K562 (cell line): ENCODE measurements around the gene TANC1. TPM values are rescaled to one million over a fixed set of nuclear protein-coding genes. Genes with fewer than 3 reads are reported as not detected.

Source experiments
- BACH1 ChIP-seq: fragments of 200-800 bp; sonication (Bioruptor generic); IDR thresholded peaks from 2 replicates; pipeline ENCODE4 v1.6.1; 2016; ENCODE audit warnings: missing genetic modification characterization, missing compliant biosample characterization
- BCOR ChIP-seq: fragments of 450-650 bp; IDR thresholded peaks from 2 replicates; pipeline ENCODE4 v1.6.1; 2016
- E2F5 ChIP-seq: sonication (generic); formaldehyde crosslinking; IDR thresholded peaks from 2 replicates; pipeline ENCODE4 v1.8.0; 2022; ENCODE audit warnings: mild to moderate bottlenecking, missing genetic modification reagents
- ETV5 ChIP-seq: sonication (generic); formaldehyde crosslinking; IDR thresholded peaks from 2 replicates; pipeline ENCODE4 v1.4.0; 2020; ENCODE audit warnings: low read depth, mild to moderate bottlenecking, missing genetic modification reagents
- FOXK2 ChIP-seq, 2 experiments: fragments of 450-650 bp; IDR thresholded peaks in 1 of 2; conservative IDR thresholded peaks in 1 of 2; 2 replicates each; pipeline ENCODE4 v1.6.1; 2016; ENCODE audit warnings: low read depth in 2 of 2, mild to moderate bottlenecking in 1 of 2
- GTF2F1 ChIP-seq: IDR thresholded peaks from 2 replicates; pipeline ENCODE4 v1.6.1; 2011; ENCODE audit warnings: low read depth, low read length, improper control_type of control experiment
- HDAC2 ChIP-seq: fragments of 450-650 bp; IDR thresholded peaks from 2 replicates; pipeline ENCODE4 v1.6.1; 2016; ENCODE audit warnings: mild to moderate bottlenecking
- HDAC6 ChIP-seq: IDR thresholded peaks from 2 replicates; pipeline ENCODE4 v1.6.1; 2012; ENCODE audit warnings: low read depth, mild to moderate bottlenecking, control low read depth, inconsistent platforms, low read length, moderate library complexity
- HNRNPL ChIP-seq: fragments of 200-400 bp; formaldehyde crosslinking; IDR thresholded peaks from 2 replicates; pipeline ENCODE4 v1.6.1; 2017; ENCODE audit warnings: low read depth, mild to moderate bottlenecking, low read length
- HOXB6 ChIP-seq: fragments of 250-450 bp; sonication (Bioruptor Pico); IDR thresholded peaks from 2 replicates; pipeline ENCODE4 v1.5.1; 2022; ENCODE audit warnings: mild to moderate bottlenecking, borderline replicate concordance
- LEF1 ChIP-seq: fragments of 450-650 bp; IDR thresholded peaks from 2 replicates; pipeline ENCODE4 v1.6.1; 2016; ENCODE audit warnings: mild to moderate bottlenecking
- MAZ ChIP-seq, 2 experiments: fragments of 450-650 bp in 1 of 2; sonication (generic) in 1 of 2; formaldehyde crosslinking; IDR thresholded peaks in 1 of 2; conservative IDR thresholded peaks in 1 of 2; 2 replicates each; pipeline versions ENCODE4 v1.4.0 to v1.5.0; 2020; ENCODE audit warnings: mild to moderate bottlenecking in 1 of 2, missing genetic modification reagents in 1 of 2
- MCM3 ChIP-seq: fragments of 450-650 bp; IDR thresholded peaks from 2 replicates; pipeline ENCODE4 v1.6.1; 2016
- MEIS2 ChIP-seq: fragments of 450-650 bp; IDR thresholded peaks from 2 replicates; pipeline ENCODE4 v1.6.1; 2014; ENCODE audit warnings: mild to moderate bottlenecking; ENCODE audit not compliant: partially characterized antibody
- MLLT1 ChIP-seq, 2 experiments: fragments of 450-650 bp; IDR thresholded peaks; 2 replicates each; pipeline ENCODE4 v1.6.1; 2016
- NFIC ChIP-seq: fragments of 450-650 bp; IDR thresholded peaks from 2 replicates; pipeline ENCODE4 v1.6.1; 2017; ENCODE audit warnings: mild to moderate bottlenecking, inconsistent platforms
- NR2C1 ChIP-seq, 2 experiments: fragments of 450-650 bp; IDR thresholded peaks; 2 replicates each; pipeline ENCODE4 v1.6.1; 2017; ENCODE audit warnings: mild to moderate bottlenecking in 2 of 2, antibody characterized with exemption in 1 of 2, inconsistent platforms in 1 of 2, missing compliant biosample characterization in 1 of 2, missing genetic modification characterization in 1 of 2
- RBBP5 ChIP-seq: fragments of 200-600 bp; sonication (generic); IDR thresholded peaks from 2 replicates; pipeline ENCODE4 v1.6.1; 2012; ENCODE audit warnings: borderline replicate concordance, mild to moderate bottlenecking, low read length, control low read depth, inconsistent platforms; ENCODE audit not compliant: insufficient read depth, poor library complexity, severe bottlenecking
- SIRT6 ChIP-seq: IDR thresholded peaks from one replicate; pipeline ENCODE4 v1.6.1; 2012; ENCODE audit warnings: low read depth, mild to moderate bottlenecking, control low read depth, inconsistent platforms, low read length, moderate library complexity
- XRCC4 ChIP-seq: IDR thresholded peaks from one replicate; pipeline ENCODE4 v1.6.1; 2011; ENCODE audit not compliant: insufficient read depth, insufficient read length; ENCODE audit errors: extremely low read depth
- ZNF121 ChIP-seq: sonication (generic); formaldehyde crosslinking; conservative IDR thresholded peaks from 2 replicates; pipeline ENCODE4 v1.8.0; 2022; ENCODE audit warnings: missing genetic modification reagents
- ZNF324 ChIP-seq: fragments of 250-450 bp; sonication (Bioruptor Pico); IDR thresholded peaks from 2 replicates; pipeline ENCODE4 v1.4.0; 2020; ENCODE audit warnings: mild to moderate bottlenecking
- ZNF449 ChIP-seq: fragments of 250-450 bp; sonication (Bioruptor Pico); IDR thresholded peaks from 2 replicates; pipeline ENCODE4 v1.8.0; 2022; ENCODE audit warnings: moderate library complexity, mild to moderate bottlenecking, inconsistent platforms
- polyA plus RNA-seq, 8 experiments: library from polyadenylated mRNA; depleted of rRNA in 4 of 8; stranded (reverse) in 5 of 8; unstranded in 3 of 8; fragments of >200 nt; fragmentation: Nextera tagmentation in 2 of 8; fragmentation: Illumina TruSeq in 1 of 8; extraction: Ambion mirVana in 2 of 8; extraction: Trizol in 1 of 8; gene quantifications; 2 replicates each; pipeline versions ENCODE4 v1.2.1 to v1.2.3, GENCODE V29; 2011 to 2014; ENCODE audit warnings: inconsistent platforms in 1 of 8, missing spikeins in 1 of 8
- total RNA-seq, 7 experiments: library from RNA; depleted of rRNA in 6 of 7; stranded (reverse); fragments of >200 nt in 6 of 7; fragmentation: Illumina TruSeq in 2 of 7; extraction: Trizol in 2 of 7; gene quantifications; 2 replicates each; pipeline versions ENCODE4 v1.2.1 to v1.2.3, GENCODE V29; 2011 to 2021; ENCODE audit warnings: low replicate concordance in 1 of 7
- TF ChIP-seq, protein P1 (sequence below): fragments of 250-450 bp; sonication (Bioruptor Pico); IDR thresholded peaks from 2 replicates; pipeline ENCODE4 v1.5.0; 2020; ENCODE audit warnings: mild to moderate bottlenecking, borderline replicate concordance

The TANC1 gene
- total and polyA plus RNA-seq, 9 of the 15 experiments (the other 6 are each of a cell fraction or from before 2014, with no cell fraction given) = under 0.01 to 0.20 (median 0.07) TPM; not detected in 1

DNA sequence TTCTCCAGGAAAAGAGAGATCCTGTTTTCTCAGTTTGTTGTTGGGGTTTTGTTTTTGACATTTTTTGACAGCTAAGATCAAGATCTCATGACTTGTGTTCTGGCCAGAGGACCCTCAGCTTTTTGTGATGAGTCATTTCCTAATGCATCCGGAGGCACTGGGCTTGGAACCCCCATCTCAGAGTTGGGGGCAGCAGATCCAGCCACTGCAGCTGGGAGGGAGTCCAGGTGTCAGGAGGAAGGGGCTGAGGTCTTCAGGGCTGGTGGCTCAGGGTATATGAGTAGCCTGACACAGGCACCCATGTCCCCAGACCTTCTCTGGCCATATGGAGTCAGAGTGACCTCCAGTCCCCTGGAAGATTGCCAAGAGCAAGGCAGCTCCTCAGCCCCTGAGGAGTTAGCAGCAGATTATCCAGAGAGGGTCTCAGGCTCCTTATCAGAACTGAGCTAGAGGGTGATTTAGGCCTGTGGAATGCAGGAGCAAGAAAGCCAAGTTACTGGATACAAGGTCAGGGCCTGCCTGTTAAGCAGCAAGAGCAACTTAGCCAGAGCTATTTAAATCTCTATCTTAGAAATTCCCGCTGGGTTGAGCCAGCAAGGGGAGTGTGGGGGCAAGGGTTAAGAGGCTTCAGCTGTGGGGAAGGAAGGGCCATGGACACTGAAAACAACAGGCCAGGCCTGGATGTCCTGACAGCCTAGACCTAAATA lies 62.4 kb downstream of the TANC1 start (continued):
- TF ChIP-seq NR2C1 (IDR thresholded peaks at IDR 0.05) (no peak), NR2C1 (tag; IDR thresholded peaks at IDR 0.05) (peak; percentile 49), ZNF121 (CRISPR knock-in tag) (no peak), BCOR (no peak), FOXK2 (conservative IDR thresholded peaks at IDR 0.05 in 1 of 2, IDR thresholded peaks at IDR 0.05 in 1 of 2; ENCODE audit: low read depth in 2 of 2) (no peak), E2F5 (no peak), MAZ (CRISPR knock-in tag; conservative IDR thresholded peaks at IDR 0.05 in 1 of 2, IDR thresholded peaks at IDR 0.05 in 1 of 2) (0 out of 4 replicates have a peak, but pooled peaks of 1 of the 2 experiments have one; percentile 30), RBBP5 (no peak), LEF1 (no peak), MLLT1 (IDR thresholded peaks at IDR 0.05) (no peak), HDAC6 (no peak), MEIS2 (peak; percentile 65), HDAC2 (no peak), HOXB6 (CRISPR knock-in tag) (no peak), BACH1 (tag) (no peak), ETV5 (0 out of 2 replicates have a peak, but pooled peaks have one; percentile 37), GTF2F1 (no peak), MCM3 (no peak), NFIC (peak; percentile 95), SIRT6 (no peak), ZNF324 (CRISPR knock-in tag) (no peak), HNRNPL (no peak), XRCC4 (no peak), ZNF449 (no peak)
- TF ChIP-seq, protein P1, sequence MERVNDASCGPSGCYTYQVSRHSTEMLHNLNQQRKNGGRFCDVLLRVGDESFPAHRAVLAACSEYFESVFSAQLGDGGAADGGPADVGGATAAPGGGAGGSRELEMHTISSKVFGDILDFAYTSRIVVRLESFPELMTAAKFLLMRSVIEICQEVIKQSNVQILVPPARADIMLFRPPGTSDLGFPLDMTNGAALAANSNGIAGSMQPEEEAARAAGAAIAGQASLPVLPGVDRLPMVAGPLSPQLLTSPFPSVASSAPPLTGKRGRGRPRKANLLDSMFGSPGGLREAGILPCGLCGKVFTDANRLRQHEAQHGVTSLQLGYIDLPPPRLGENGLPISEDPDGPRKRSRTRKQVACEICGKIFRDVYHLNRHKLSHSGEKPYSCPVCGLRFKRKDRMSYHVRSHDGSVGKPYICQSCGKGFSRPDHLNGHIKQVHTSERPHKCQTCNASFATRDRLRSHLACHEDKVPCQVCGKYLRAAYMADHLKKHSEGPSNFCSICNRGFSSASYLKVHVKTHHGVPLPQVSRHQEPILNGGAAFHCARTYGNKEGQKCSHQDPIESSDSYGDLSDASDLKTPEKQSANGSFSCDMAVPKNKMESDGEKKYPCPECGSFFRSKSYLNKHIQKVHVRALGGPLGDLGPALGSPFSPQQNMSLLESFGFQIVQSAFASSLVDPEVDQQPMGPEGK (CRISPR knock-in tag) = no peak
